GM23338 (cell line): ENCODE data around the gene RIF1.

Experiments
- CTCF ChIP-seq, 2 experiments: fragments of 200-600 bp in 1 of 2; sonication (generic) in 1 of 2; conservative IDR thresholded peaks; 2 replicates each; pipeline versions ENCODE4 v1.5.1 to v1.6.1; 2016 to 2017; ENCODE audit warnings: antibody characterized with exemption in 2 of 2, low read depth in 2 of 2, mild to moderate bottlenecking in 2 of 2, moderate library complexity in 1 of 2
- EZH2phosphoT487 ChIP-seq: fragments of 200-600 bp; sonication (generic); IDR thresholded peaks from one replicate; pipeline ENCODE4 v1.8.1; 2018; ENCODE audit warnings: antibody characterized with exemption; ENCODE audit not compliant: unreplicated experiment
- NANOG ChIP-seq: IDR thresholded peaks from 2 replicates; pipeline ENCODE4 v1.6.1; 2016; ENCODE audit warnings: antibody characterized with exemption, borderline replicate concordance
- POLR2AphosphoS5 ChIP-seq: IDR thresholded peaks from 2 replicates; pipeline ENCODE4 v1.6.1; 2016; ENCODE audit warnings: antibody characterized with exemption, low read depth
- REST ChIP-seq: IDR thresholded peaks from one replicate; pipeline ENCODE4 v1.6.1; 2018; ENCODE audit warnings: antibody characterized with exemption; ENCODE audit not compliant: unreplicated experiment

- TF ChIP-seq CTCF (conservative IDR thresholded peaks at IDR 0.05; ENCODE audit: low read depth in 2 of 2) (no peak), NANOG (no peak), POLR2AphosphoS5 (no peak), EZH2phosphoT487 (no peak), REST (no peak)
These were observed 46.0 kb upstream of the RIF1 start for GRCh38 chr2:151363709-151364108.
